K562 (cell line): Measurements from ENCODE around the gene AP2M1. TPM values are rescaled to one million over a fixed set of nuclear protein-coding genes. Genes with fewer than 3 reads are reported as not detected.

Experiments
- BCOR ChIP-seq: fragments of 450-650 bp; IDR thresholded peaks from 2 replicates; pipeline ENCODE4 v1.6.1; 2016
- CLOCK ChIP-seq: fragments of 250-450 bp; sonication (Bioruptor Pico); IDR thresholded peaks from 2 replicates; pipeline ENCODE4 v1.4.0; 2020; ENCODE audit warnings: mild to moderate bottlenecking, moderate library complexity, borderline replicate concordance
- DPF2 ChIP-seq: fragments of 450-650 bp; IDR thresholded peaks from 2 replicates; pipeline ENCODE4 v1.6.1; 2016
- HDAC3 ChIP-seq: fragments of 450-650 bp; IDR thresholded peaks from 2 replicates; pipeline ENCODE4 v1.6.1; 2018; ENCODE audit warnings: borderline replicate concordance, mild to moderate bottlenecking, moderate library complexity; ENCODE audit not compliant: partially characterized antibody
- KLF6 ChIP-seq: fragments of 250-450 bp; sonication (Bioruptor Pico); IDR thresholded peaks from 2 replicates; pipeline ENCODE4 v1.4.0; 2020; ENCODE audit warnings: mild to moderate bottlenecking, moderate library complexity, borderline replicate concordance
- MYNN ChIP-seq, 2 experiments: sonication (generic); formaldehyde crosslinking in 1 of 2; IDR thresholded peaks; 2 replicates each; pipeline versions ENCODE4 v1.5.0 to v1.6.1; 2016 to 2020; ENCODE audit warnings: antibody characterized with exemption in 1 of 2, missing genetic modification reagents in 1 of 2
- PPARD ChIP-seq: fragments of 250-450 bp; sonication (Bioruptor Pico); IDR thresholded peaks from 2 replicates; pipeline ENCODE4 v1.8.0; 2022; ENCODE audit warnings: inconsistent platforms, mild to moderate bottlenecking, moderate library complexity
- RAD21 ChIP-seq, 2 experiments: fragments of 250-450 bp in 1 of 2; fragments of 450-650 bp in 1 of 2; sonication (Bioruptor Pico) in 1 of 2; formaldehyde crosslinking in 1 of 2; IDR thresholded peaks in 1 of 2; conservative IDR thresholded peaks in 1 of 2; 2 replicates each; pipeline versions ENCODE4 v1.4.0 to v1.8.0; 2020 to 2022; ENCODE audit warnings: mild to moderate bottlenecking in 2 of 2, moderate library complexity in 1 of 2
- STAG1 ChIP-seq: sonication (generic); formaldehyde crosslinking; IDR thresholded peaks from 2 replicates; pipeline ENCODE4 v1.5.0; 2020; ENCODE audit warnings: missing genetic modification reagents, borderline replicate concordance
- ZBTB26 ChIP-seq: fragments of 450-650 bp; formaldehyde crosslinking; IDR thresholded peaks from 2 replicates; pipeline ENCODE4 v1.4.0; 2022; ENCODE audit warnings: missing genetic modification characterization
- ZKSCAN8 ChIP-seq: fragments of 200-800 bp; sonication (Bioruptor generic); IDR thresholded peaks from 2 replicates; pipeline ENCODE4 v1.6.1; 2016; ENCODE audit warnings: missing genetic modification characterization, missing compliant biosample characterization
- ZNF212 ChIP-seq: fragments of 450-650 bp; formaldehyde crosslinking; IDR thresholded peaks from 2 replicates; pipeline ENCODE4 v1.4.0; 2020; ENCODE audit warnings: mild to moderate bottlenecking
- ZNF318 ChIP-seq, 2 experiments: fragments of 450-650 bp; IDR thresholded peaks; 2 replicates each; pipeline ENCODE4 v1.6.1; 2016; ENCODE audit warnings: mild to moderate bottlenecking in 2 of 2, borderline replicate concordance in 1 of 2, low read depth in 1 of 2, moderate library complexity in 1 of 2
- polyA plus RNA-seq, 8 experiments: library from polyadenylated mRNA; depleted of rRNA in 4 of 8; stranded (reverse) in 5 of 8; unstranded in 3 of 8; fragments of >200 nt; fragmentation: Nextera tagmentation in 2 of 8; fragmentation: Illumina TruSeq in 1 of 8; extraction: Ambion mirVana in 2 of 8; extraction: Trizol in 1 of 8; gene quantifications; 2 replicates each; pipeline versions ENCODE4 v1.2.1 to v1.2.3, GENCODE V29; 2011 to 2014; ENCODE audit warnings: inconsistent platforms in 1 of 8, missing spikeins in 1 of 8
- total RNA-seq, 7 experiments: library from RNA; depleted of rRNA in 6 of 7; stranded (reverse); fragments of >200 nt in 6 of 7; fragmentation: Illumina TruSeq in 2 of 7; extraction: Trizol in 2 of 7; gene quantifications; 2 replicates each; pipeline versions ENCODE4 v1.2.1 to v1.2.3, GENCODE V29; 2011 to 2021; ENCODE audit warnings: low replicate concordance in 1 of 7

Gene AP2M1
- total and polyA plus RNA-seq, 9 of the 15 experiments (the other 6 are each of a cell fraction or from before 2014, with no cell fraction given): 118 to 505 (median 296) TPM

GRCh38 chr3:184135149-184135910 is 39.3 kb upstream of the AP2M1 start, which contains the start of gene EIF2B5 (continued):
- TF ChIP-seq ZNF318 (IDR thresholded peaks at IDR 0.05; ENCODE audit: borderline replicate concordance in 1 of 2, low read depth in 1 of 2) (no peak), ZNF212 (CRISPR knock-in tag) (no peak), PPARD (CRISPR knock-in tag) (no peak), HDAC3 (no peak), ZBTB26 (CRISPR knock-in tag) (no peak), RAD21 (CRISPR knock-in tag; conservative IDR thresholded peaks at IDR 0.05 in 1 of 2, IDR thresholded peaks at IDR 0.05 in 1 of 2) (peak; percentile 20 to 28; a peak in 3 of 4 replicates), MYNN (IDR thresholded peaks at IDR 0.05) (no peak), MYNN (CRISPR knock-in tag; IDR thresholded peaks at IDR 0.05) (no peak), DPF2 (no peak), BCOR (no peak; the same call in 1 of the 2 replicates), CLOCK (CRISPR knock-in tag) (no peak), KLF6 (no peak), STAG1 (no peak), ZKSCAN8 (no peak)
